ENCODE data around the gene GRB10.

DNA sequence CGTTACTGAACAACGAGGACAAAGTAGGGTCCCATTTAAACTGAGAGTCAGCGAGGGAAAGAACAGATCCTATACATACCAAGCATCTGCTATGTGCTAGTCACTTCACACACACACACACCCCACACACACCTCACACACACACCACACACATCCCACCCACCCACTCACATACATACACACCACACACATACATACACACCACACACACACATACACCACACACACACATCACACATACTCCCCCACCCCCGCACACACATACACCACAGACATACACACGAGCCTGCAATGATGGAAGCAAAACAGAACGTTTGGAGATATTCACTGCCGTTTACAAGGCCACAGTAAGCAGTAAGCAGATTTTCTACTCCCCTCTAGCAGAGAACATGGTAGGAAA, 607 bp upstream of the GRB10 start:
- no peak for TF ChIP-seq CTCF (IDR thresholded peaks at IDR 0.05)
- no peak for TF ChIP-seq POLR2A (IDR thresholded peaks at IDR 0.05)
- TF ChIP-seq POLR2AphosphoS5 (IDR thresholded peaks at IDR 0.05), result no peak
